ENCODE results near the gene MID1IP1. TPM values are rescaled to one million over a fixed set of nuclear protein-coding genes. Genes with fewer than 3 reads are reported as not detected.
A peak's percentile ranks its signal among the peaks of the same experiment; 100 is the strongest.

MID1IP1 gene
- total and polyA plus RNA-seq, 4 donors: 6.8 to 92.0 (median 37.0) TPM

GRCh38 chrX:38817004-38817703 is 15.9 kb downstream of the MID1IP1 start:
- TF ChIP-seq, protein P1, sequence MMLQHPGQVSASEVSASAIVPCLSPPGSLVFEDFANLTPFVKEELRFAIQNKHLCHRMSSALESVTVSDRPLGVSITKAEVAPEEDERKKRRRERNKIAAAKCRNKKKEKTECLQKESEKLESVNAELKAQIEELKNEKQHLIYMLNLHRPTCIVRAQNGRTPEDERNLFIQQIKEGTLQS (IDR thresholded peaks at IDR 0.05): no peak
- TF ChIP-seq HNF4G (IDR thresholded peaks at IDR 0.05): no peak
- no peak for TF ChIP-seq CTCF (IDR thresholded peaks at IDR 0.05; ENCODE audit: low read depth, low read length, missing input control)
- TF ChIP-seq SP1 (IDR thresholded peaks at IDR 0.05): peak; percentile 27
- TF ChIP-seq TAF1 (conservative IDR thresholded peaks at IDR 0.05): no peak
- no peak for TF ChIP-seq NR2F2 (IDR thresholded peaks at IDR 0.05)
- TF ChIP-seq MAX (IDR thresholded peaks at IDR 0.05): no peak
- no peak for TF ChIP-seq FOXA2 (IDR thresholded peaks at IDR 0.05)
- no peak for TF ChIP-seq EGR1 (IDR thresholded peaks at IDR 0.05; ENCODE audit: low read depth in 2 of 2)
- TF ChIP-seq GABPA (IDR thresholded peaks at IDR 0.05 in 1 of 2, conservative IDR thresholded peaks at IDR 0.05 in 1 of 2): peak in 1 of 2 donors; percentile 37
- TF ChIP-seq RAD21 (IDR thresholded peaks at IDR 0.05): no peak
- no peak for TF ChIP-seq REST (IDR thresholded peaks at IDR 0.05)
- no peak for TF ChIP-seq RXRA (IDR thresholded peaks at IDR 0.05)
- TF ChIP-seq HNF4A (conservative IDR thresholded peaks at IDR 0.05): no peak
- TF ChIP-seq ZBTB33 (IDR thresholded peaks at IDR 0.05): no peak
- TF ChIP-seq JUND (IDR thresholded peaks at IDR 0.05): no peak
- Histone ChIP-seq H3K27ac (ENCODE audit: low read depth in 1 of 2, low read length in 2 of 2) (no peak overlapping the region), H3K9ac (ENCODE audit: low read depth in 1 of 2, low read length in 2 of 2) (no peak overlapping the region), H3K9me3 (ENCODE audit: control insufficient read depth in 4 of 4, low read length in 3 of 4) (no peaks in the 10 kb centered on the region), H3K4me3 (ENCODE audit: low read depth in 1 of 3, low read length in 3 of 3) (no peak overlapping the region), H3K27me3 (ENCODE audit: control insufficient read depth in 4 of 4, insufficient read depth in 4 of 4, low read length in 3 of 4) (no peaks in the 10 kb centered on the region), H3K36me3 (ENCODE audit: control insufficient read depth in 4 of 4, insufficient read depth in 3 of 4, low read depth in 1 of 4, low read length in 3 of 4) (no peaks in the 10 kb centered on the region), H3K4me1 (ENCODE audit: control insufficient read depth in 4 of 4, insufficient read depth in 4 of 4, low read length in 3 of 4) (peaks cover 0 to 3% (median 0%) of the 10 kb centered on the region in 4 donors)
- WGBS: 13% methylated on average over 2 of the region's 2 CpGs
- peak; percentile 38 for DNase-seq (ENCODE audit: low spot score)
